OCI-LY3 (cell line): Measurements from ENCODE around the gene PCYT2.

Experiments
- H2AFZ ChIP-seq: fragments of 200-600, 300-600 bp; shearing (Covaris generic); 2 replicates; pipeline ENCODE4 v1.6.0; 2014; ENCODE audit warnings: antibody characterized with exemption, low read depth, low read length
- H3K27ac ChIP-seq: fragments of 200-600, 300-600 bp; sonication (generic); 2 replicates; pipeline ENCODE4 v1.5.1; 2014; ENCODE audit warnings: mild to moderate bottlenecking, low read length, moderate library complexity, mixed read lengths
- H3K27me3 ChIP-seq: fragments of 200-600, 300-600 bp; sonication (generic); 2 replicates; pipeline ENCODE4 v1.6.1; 2014; ENCODE audit warnings: low read depth, low read length, mixed read lengths
- H3K36me3 ChIP-seq: fragments of 200-600, 300-600 bp; sonication (generic); replicated peaks from 2 replicates; pipeline ENCODE3; 2014; ENCODE audit warnings: low read depth, low read length, mixed read lengths
- H3K4me1 ChIP-seq: fragments of 300-600, 200-600 bp; sonication (generic); 2 replicates; pipeline ENCODE4 v1.6.1; 2014; ENCODE audit warnings: low read length, mixed read lengths
- H3K4me2 ChIP-seq: fragments of 200-600, 300-600 bp; sonication (generic); 2 replicates; pipeline ENCODE4 v1.6.1; 2014; ENCODE audit warnings: low read length, mixed read lengths
- H3K4me3 ChIP-seq: fragments of 300-600, 200-600 bp; sonication (generic); 2 replicates; pipeline ENCODE4 v1.5.1; 2014; ENCODE audit warnings: antibody characterized with exemption, mild to moderate bottlenecking, low read length, moderate library complexity
- H3K79me2 ChIP-seq: fragments of 300-600, 200-600 bp; shearing (Covaris generic); 2 replicates; pipeline ENCODE4 v1.6.1; 2014; ENCODE audit warnings: mild to moderate bottlenecking, low read length, mixed read lengths
- H3K9ac ChIP-seq: fragments of 300-600, 200-600 bp; shearing (Covaris generic); 2 replicates; pipeline ENCODE4 v1.6.0; 2014; ENCODE audit warnings: mild to moderate bottlenecking, low read length, moderate library complexity
- H3K9me3 ChIP-seq: fragments of 200-600, 300-600 bp; shearing (Covaris generic); 2 replicates; pipeline ENCODE4 v1.6.1; 2014; ENCODE audit warnings: low read length, mixed read lengths; ENCODE audit not compliant: insufficient read depth
- H4K20me1 ChIP-seq: fragments of 200-600, 300-600 bp; sonication (generic); 2 replicates; pipeline ENCODE4 v1.6.1; 2016; ENCODE audit warnings: low read length, mixed read lengths; ENCODE audit not compliant: insufficient read depth
- EZH2phosphoT487 ChIP-seq: fragments of 200-600 bp; shearing (Covaris generic); IDR thresholded peaks from 2 replicates; pipeline ENCODE4 v1.6.1; 2018; ENCODE audit warnings: antibody characterized with exemption, mixed run types, low read depth
- TF ChIP-seq, protein P1 (sequence below): fragments of 200-600, 300-600 bp; sonication (generic); IDR thresholded peaks from 2 replicates; pipeline ENCODE4 v1.5.1; 2014; ENCODE audit warnings: antibody characterized with exemption, low read length, low read depth

Gene PCYT2

DNA sequence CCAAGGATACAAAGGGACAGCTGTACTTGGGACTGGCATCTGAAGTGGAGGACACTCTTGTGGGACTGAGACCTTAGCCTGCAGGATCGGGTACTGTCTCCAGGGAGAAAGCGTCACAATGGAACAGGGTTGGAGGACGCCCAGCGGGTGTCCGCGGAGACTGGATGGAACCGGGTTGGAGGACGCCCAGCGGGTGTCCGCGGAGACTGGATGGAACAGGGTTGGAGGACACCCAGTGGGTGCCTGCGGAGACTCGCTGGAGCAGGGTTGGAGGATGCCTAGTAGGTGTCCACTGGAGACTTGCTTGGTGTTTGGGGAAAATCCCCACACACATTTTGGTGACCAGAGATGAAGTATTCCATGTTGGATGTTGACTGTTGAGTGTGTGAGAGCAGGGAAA is 36.0 kb upstream of the PCYT2 start, which contains the start of gene MYADML2:
Gene MYADML2, minus strand, starts transcription at position 45 of the 400 bp plus-strand sequence. CDS start 5,492 bp downstream, outside the sequence.
- H4K20me1 ChIP-seq = no peaks in the 10 kb centered on the region

DNA sequence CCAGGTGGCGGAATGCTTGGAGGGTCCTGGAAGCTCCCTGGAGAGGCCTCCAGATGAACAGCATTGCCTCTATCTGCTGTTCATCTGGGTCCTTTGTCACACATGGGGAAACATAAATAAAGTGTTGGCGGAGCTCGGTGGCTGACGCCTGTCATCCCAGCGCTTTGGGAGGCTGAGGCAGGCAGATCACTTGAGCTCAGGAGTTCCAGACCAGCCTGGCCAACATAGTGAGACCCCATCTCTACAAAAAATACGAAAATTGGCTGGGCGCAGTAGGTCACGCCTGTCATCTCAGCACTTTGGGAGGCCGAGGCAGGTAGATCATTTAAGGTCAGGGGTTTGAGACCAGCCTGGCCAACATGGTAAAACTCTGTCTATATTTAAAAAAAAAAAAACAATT is 33.7 kb upstream of the PCYT2 start:
- Histone ChIP-seq H3K9me3 (no peaks in the 10 kb centered on the region), H3K4me1 (peaks cover 14% of the 10 kb centered on the region), H3K27me3 (peaks cover 12% of the 10 kb centered on the region; the same call in 1 of the 2 replicates), H2AFZ (no peak overlapping the region), H3K9ac (no peak overlapping the region), H4K20me1 (no peaks in the 10 kb centered on the region), H3K27ac (no peak overlapping the region), H3K4me3 (no peak overlapping the region), H3K36me3 (no peaks in the 10 kb centered on the region), H3K4me2 (no peak overlapping the region), H3K79me2 (no peaks in the 10 kb centered on the region)
- TF ChIP-seq EZH2phosphoT487 = no peak
- TF ChIP-seq, protein P1, sequence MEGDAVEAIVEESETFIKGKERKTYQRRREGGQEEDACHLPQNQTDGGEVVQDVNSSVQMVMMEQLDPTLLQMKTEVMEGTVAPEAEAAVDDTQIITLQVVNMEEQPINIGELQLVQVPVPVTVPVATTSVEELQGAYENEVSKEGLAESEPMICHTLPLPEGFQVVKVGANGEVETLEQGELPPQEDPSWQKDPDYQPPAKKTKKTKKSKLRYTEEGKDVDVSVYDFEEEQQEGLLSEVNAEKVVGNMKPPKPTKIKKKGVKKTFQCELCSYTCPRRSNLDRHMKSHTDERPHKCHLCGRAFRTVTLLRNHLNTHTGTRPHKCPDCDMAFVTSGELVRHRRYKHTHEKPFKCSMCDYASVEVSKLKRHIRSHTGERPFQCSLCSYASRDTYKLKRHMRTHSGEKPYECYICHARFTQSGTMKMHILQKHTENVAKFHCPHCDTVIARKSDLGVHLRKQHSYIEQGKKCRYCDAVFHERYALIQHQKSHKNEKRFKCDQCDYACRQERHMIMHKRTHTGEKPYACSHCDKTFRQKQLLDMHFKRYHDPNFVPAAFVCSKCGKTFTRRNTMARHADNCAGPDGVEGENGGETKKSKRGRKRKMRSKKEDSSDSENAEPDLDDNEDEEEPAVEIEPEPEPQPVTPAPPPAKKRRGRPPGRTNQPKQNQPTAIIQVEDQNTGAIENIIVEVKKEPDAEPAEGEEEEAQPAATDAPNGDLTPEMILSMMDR = no peak

More for the DNA sequence above, 36.0 kb upstream of the PCYT2 start, which contains the start of gene MYADML2:
- H3K4me1 ChIP-seq = peaks cover 9% of the 10 kb centered on the region
- H3K27ac ChIP-seq = no peak within 1 kb of the TSS
- no peak within 1 kb of the TSS for H3K4me2 ChIP-seq
- no peak within 1 kb of the TSS for H3K9ac ChIP-seq
- no peak for TF ChIP-seq EZH2phosphoT487
- TF ChIP-seq, protein P1 = no peak
- no peak within 1 kb of the TSS for H3K4me3 ChIP-seq
- no peaks in the 10 kb centered on the region for H3K36me3 ChIP-seq
- peaks cover 8% of the 10 kb centered on the region; the same call in 1 of the 2 replicates for H3K27me3 ChIP-seq
- H3K9me3 ChIP-seq = no peaks in the 10 kb centered on the region
- H2AFZ ChIP-seq = no peak within 1 kb of the TSS
- no peaks in the 10 kb centered on the region for H3K79me2 ChIP-seq

DNA sequence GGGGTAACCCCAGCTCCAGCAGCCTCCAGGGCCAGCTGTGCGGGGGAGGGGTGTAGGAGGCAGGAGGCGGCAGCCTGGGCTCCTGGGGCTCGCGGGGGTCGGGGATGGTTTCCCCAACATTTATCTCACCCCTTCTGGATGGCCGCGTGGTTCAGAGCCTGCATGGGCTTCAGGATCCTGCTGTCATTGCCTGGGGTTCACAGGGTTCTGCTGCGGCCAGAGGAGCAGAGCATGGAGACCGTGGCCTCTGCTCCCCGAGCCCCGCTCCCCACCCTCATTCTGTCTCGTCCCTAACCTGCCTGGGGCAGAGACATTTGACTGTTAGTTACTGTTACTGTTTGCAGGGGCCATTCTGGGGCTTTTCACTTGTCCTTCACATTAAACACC is 31.0 kb upstream of the PCYT2 start:
- Histone ChIP-seq H3K36me3 (no peaks in the 10 kb centered on the region), H3K9me3 (no peaks in the 10 kb centered on the region), H3K27ac (no peak overlapping the region), H4K20me1 (no peaks in the 10 kb centered on the region), H3K27me3 (peaks cover 12% of the 10 kb centered on the region; the same call in 1 of the 2 replicates), H3K4me2 (peak overlapping the region; percentile 36), H3K9ac (no peak overlapping the region), H3K4me3 (peak overlapping the region; percentile 10; the same call in 1 of the 2 replicates), H3K79me2 (no peaks in the 10 kb centered on the region), H2AFZ (no peak overlapping the region), H3K4me1 (peaks cover 14% of the 10 kb centered on the region)
- TF ChIP-seq, protein P1 = no peak
- no peak for TF ChIP-seq EZH2phosphoT487

DNA sequence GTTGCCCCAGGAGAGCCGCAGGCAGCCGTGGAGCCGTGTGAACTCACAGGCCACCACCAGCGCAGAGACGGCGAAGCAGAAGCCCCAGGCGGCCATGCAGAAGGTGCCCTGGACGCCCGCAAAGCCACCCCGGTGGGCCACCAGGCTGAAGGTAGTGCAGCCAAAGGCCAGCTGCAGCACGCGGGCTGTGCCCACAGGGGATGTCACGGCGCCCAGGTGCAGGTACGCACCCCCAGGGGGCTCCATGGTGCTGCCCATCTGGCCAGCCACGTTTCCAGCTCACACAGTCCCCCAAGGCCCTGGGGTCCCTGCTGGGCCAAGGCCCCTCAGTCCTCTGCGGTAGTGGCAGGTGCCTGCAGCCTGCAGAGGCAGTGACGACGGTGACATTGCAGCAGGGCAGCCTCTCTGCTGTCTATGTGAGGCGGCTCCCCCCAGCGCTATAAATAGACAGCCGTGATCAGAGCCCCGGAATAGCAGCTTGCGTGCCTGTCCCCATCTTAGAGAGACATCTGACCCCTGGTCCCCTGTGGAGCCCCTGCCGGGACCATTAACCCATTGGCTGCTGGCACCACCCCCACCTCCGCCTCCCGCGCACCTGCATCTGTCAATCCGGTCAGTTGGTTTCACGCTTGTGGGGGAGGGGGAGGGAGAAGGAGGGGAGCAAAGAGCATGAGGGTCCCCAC is 30.4 kb upstream of the PCYT2 start:
- H3K27me3 ChIP-seq = peaks cover 12% of the 10 kb centered on the region; the same call in 1 of the 2 replicates
- peaks cover 3% of the 10 kb centered on the region; the same call in 1 of the 2 replicates for H3K79me2 ChIP-seq
- no peak overlapping the region for H3K27ac ChIP-seq
- TF ChIP-seq, protein P1 = no peak
- no peak for TF ChIP-seq EZH2phosphoT487
- H3K36me3 ChIP-seq = no peaks in the 10 kb centered on the region
- H3K4me3 ChIP-seq = peak overlapping the region; percentile 10; the same call in 1 of the 2 replicates
- H3K9ac ChIP-seq = no peak overlapping the region
- H3K4me1 ChIP-seq = peaks cover 14% of the 10 kb centered on the region
- no peak overlapping the region for H2AFZ ChIP-seq
- H3K9me3 ChIP-seq = no peaks in the 10 kb centered on the region
- peak overlapping the region; percentile 36 for H3K4me2 ChIP-seq
- no peaks in the 10 kb centered on the region for H4K20me1 ChIP-seq
